ENCODE results near the gene TMPRSS2.

GRCh38 chr21:41508415-41509144 lies 622 bp upstream of the TMPRSS2 start:
- no peak for TF ChIP-seq CTCF (IDR thresholded peaks at IDR 0.05)
- TF ChIP-seq POLR2A (IDR thresholded peaks at IDR 0.05), result no peak

All from breast epithelium (tissue), 3 donors.